K562 (cell line): ENCODE data around the gene LAMTOR5. TPM values are rescaled to one million over a fixed set of nuclear protein-coding genes. Genes with fewer than 3 reads are reported as not detected.
"Not testable (repeated sequence)": the region's sequence is repeated elsewhere in the genome, so short reads cannot be mapped to it uniquely, and the experiment has no call there.

Experiments
- ATAC-seq: fragments of 200-7000 bp; cut with Tn5 transposase; 3 replicates; pipeline ENCODE4 v1.9.1; 2020; ENCODE audit warnings: moderate library complexity
- BruUV-seq: library from RNA; stranded (reverse); fragments of 400-500 nt; replicated peaks from 2 replicates; lab custom pipeline; 2021; lab: Mats Ljungman, UMichigan
- CTCF ChIA-PET: fragments of 300-600 bp; formaldehyde crosslinking; extraction: SDS; loops from one replicate; lab custom pipeline; 2021; ENCODE audit warnings: low intra/inter-chr PET ratio; lab: Yijun Ruan, JAX
- POLR2A ChIA-PET: fragments of 300-600, 350-650 bp; sonication (Branson Sonifier 250); formaldehyde crosslinking; extraction: SDS; loops from one replicate; lab custom pipeline; 2021; ENCODE audit warnings: antibody characterized with exemption, inconsistent platforms; lab: Yijun Ruan, JAX
- DNase-seq, 4 experiments: peaks; one replicate each; pipeline versions ENCODE4 v3.0.0 to v3.0.0-alpha.2; 2011 to 2018; ENCODE audit warnings: low spot score in 3 of 4, mixed read lengths in 3 of 4; ENCODE audit errors: extremely low read depth in 1 of 4
- FAIRE-seq: peaks from 2 replicates; lab custom pipeline; 2011; peaks lifted over from hg19 to GRCh38; lab: Jason Lieb, UNC
- H2AFZ ChIP-seq: 2 replicates; pipeline ENCODE4 v1.6.0; 2011; ENCODE audit warnings: low read depth, low read length, control low read depth, inconsistent platforms
- H3K27ac ChIP-seq: fragments of 200-600 bp; 3 replicates; pipeline ENCODE4 v1.8.0; 2011; ENCODE audit warnings: low read depth, mild to moderate bottlenecking, control low read depth, inconsistent platforms, low read length, moderate library complexity, mixed read lengths; ENCODE audit errors: extremely low read depth
- H3K27me3 ChIP-seq, 2 experiments: fragments of 300-600 bp in 1 of 2; 2 replicates in 1 of 2; 3 replicates in 1 of 2; pipeline versions ENCODE4 v1.6.0 to v1.8.0; 2011; ENCODE audit warnings: inconsistent platforms in 2 of 2, low read length in 2 of 2, mild to moderate bottlenecking in 1 of 2, mixed read lengths in 1 of 2, moderate library complexity in 1 of 2; ENCODE audit not compliant: control insufficient read depth in 2 of 2, insufficient read depth in 2 of 2
- H3K36me3 ChIP-seq: fragments of 300-600 bp; 3 replicates; pipeline ENCODE4 v1.8.0; 2011; ENCODE audit warnings: mild to moderate bottlenecking, low read length, inconsistent platforms; ENCODE audit not compliant: control insufficient read depth, insufficient read depth
- H3K4me1 ChIP-seq, 2 experiments: fragments of 200-600 bp in 1 of 2; replicated peaks in 1 of 2; 2 replicates in 1 of 2; 3 replicates in 1 of 2; pipeline versions ENCODE4 v1.5.1 to v1.8.0; 2011; ENCODE audit warnings: inconsistent platforms in 2 of 2, low read length in 2 of 2, mild to moderate bottlenecking in 1 of 2, mixed read lengths in 1 of 2, moderate library complexity in 1 of 2; ENCODE audit not compliant: control insufficient read depth in 2 of 2, insufficient read depth in 2 of 2
- H3K4me2 ChIP-seq: 2 replicates; pipeline ENCODE4 v1.6.1; 2011; ENCODE audit warnings: low read length, control low read depth, inconsistent platforms, mixed read lengths; ENCODE audit not compliant: insufficient read depth
- H3K4me3 ChIP-seq: fragments of 200-600 bp; sonication (generic), shearing (Covaris generic); 2 replicates; pipeline ENCODE4 v1.5.1; 2016; ENCODE audit warnings: control low read depth, inconsistent platforms
- H3K79me2 ChIP-seq: fragments of 200-600 bp; 3 replicates; pipeline ENCODE4 v1.8.0; 2011; ENCODE audit warnings: low read length, inconsistent platforms; ENCODE audit not compliant: control insufficient read depth, insufficient read depth
- H3K9ac ChIP-seq, 2 experiments: 2 replicates each; pipeline versions ENCODE4 v1.6.0 to v1.6.1; 2011; ENCODE audit warnings: low read depth in 2 of 2, low read length in 2 of 2, control low read depth in 1 of 2, inconsistent platforms in 1 of 2, mild to moderate bottlenecking in 1 of 2, mixed read lengths in 1 of 2; ENCODE audit not compliant: insufficient read depth in 1 of 2
- H3K9me1 ChIP-seq: one replicate; pipeline ENCODE4 v1.6.0; 2011; ENCODE audit warnings: inconsistent platforms, mild to moderate bottlenecking, low read length, moderate library complexity; ENCODE audit not compliant: control insufficient read depth, insufficient read depth
- H3K9me3 ChIP-seq: replicated peaks from 2 replicates; pipeline ENCODE4 v1.5.1; 2011; ENCODE audit warnings: low read depth, low read length, inconsistent platforms; ENCODE audit not compliant: control insufficient read depth, insufficient read depth
- H4K20me1 ChIP-seq: replicated peaks from 2 replicates; pipeline ENCODE4 v1.6.1; 2011; ENCODE audit warnings: low read length, inconsistent platforms, mixed read lengths; ENCODE audit not compliant: control insufficient read depth, insufficient read depth
- POLR2G ChIP-seq: fragments of 200-400 bp; formaldehyde crosslinking; IDR thresholded peaks from 2 replicates; pipeline ENCODE4 v1.6.1; 2017; ENCODE audit warnings: low read depth, mild to moderate bottlenecking, antibody characterized with exemption, low read length, moderate library complexity
- TCF3 ChIP-seq: sonication (generic); formaldehyde crosslinking; IDR thresholded peaks from 2 replicates; pipeline ENCODE4 v1.4.0; 2020; ENCODE audit warnings: mild to moderate bottlenecking, missing genetic modification reagents
- ZNF592 ChIP-seq: fragments of 450-650 bp; IDR thresholded peaks from 2 replicates; pipeline ENCODE4 v1.6.1; 2017; ENCODE audit warnings: antibody characterized with exemption, mild to moderate bottlenecking
- WGBS: fragments of 100-300 bp; shearing (Covaris generic); methylation state at CpG from one replicate; pipeline ENCODE4 v1.1.6; 2016; ENCODE audit warnings: low coverage, mixed read lengths; ENCODE audit not compliant: insufficient coverage; ENCODE audit errors: missing lambda C conversion rate; 5-methylcytosine and 5-hydroxymethylcytosine counted together
- in situ Hi-C: fragments of 300-500 bp; cut with MboI; formaldehyde crosslinking; loops from 4 replicates; pipeline ENCODE4 v1.15.0; 2018; ENCODE audit warnings: inconsistent platforms, mixed read lengths
- intact Hi-C: fragments of 100-400 bp; cut with micrococcal nuclease; formaldehyde crosslinking; loops from 2 replicates; pipeline ENCODE4 v1.14.2; 2022
- polyA plus RNA-seq, 8 experiments: library from polyadenylated mRNA; depleted of rRNA in 4 of 8; stranded (reverse) in 5 of 8; unstranded in 3 of 8; fragments of >200 nt; fragmentation: Nextera tagmentation in 2 of 8; fragmentation: Illumina TruSeq in 1 of 8; extraction: Ambion mirVana in 2 of 8; extraction: Trizol in 1 of 8; gene quantifications; 2 replicates each; pipeline versions ENCODE4 v1.2.1 to v1.2.3, GENCODE V29; 2011 to 2014; ENCODE audit warnings: inconsistent platforms in 1 of 8, missing spikeins in 1 of 8
- total RNA-seq, 7 experiments: library from RNA; depleted of rRNA in 6 of 7; stranded (reverse); fragments of >200 nt in 6 of 7; fragmentation: Illumina TruSeq in 2 of 7; extraction: Trizol in 2 of 7; gene quantifications; 2 replicates each; pipeline versions ENCODE4 v1.2.1 to v1.2.3, GENCODE V29; 2011 to 2021; ENCODE audit warnings: low replicate concordance in 1 of 7

LAMTOR5 gene
- total and polyA plus RNA-seq, 9 of the 15 experiments (the other 6 are each of a cell fraction or from before 2014, with no cell fraction given), result 118 to 712 (median 241) TPM

DNA sequence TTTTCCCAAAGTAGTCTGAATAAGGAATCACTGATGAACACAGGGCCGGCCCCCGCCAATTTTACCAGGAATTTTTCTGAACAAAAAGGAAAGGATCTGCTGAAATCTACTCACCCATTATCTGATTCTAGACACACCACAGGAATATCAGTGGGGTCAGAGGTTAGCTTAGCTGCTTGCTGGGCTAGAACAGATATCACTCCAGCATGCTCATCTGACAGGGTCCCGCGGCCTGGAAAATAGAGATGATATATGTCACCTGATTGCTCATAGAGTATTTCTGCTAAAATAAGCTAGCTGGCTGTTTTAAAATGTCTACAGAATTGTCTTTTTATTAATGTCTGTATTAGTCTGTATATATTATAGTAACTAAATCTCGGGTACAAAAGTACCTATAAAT lies 3.7 kb downstream of the LAMTOR5 start (continued):
- no peak for TF ChIP-seq ZNF592
- TF ChIP-seq TCF3 (CRISPR knock-in tag), result peak; percentile 45

DNA sequence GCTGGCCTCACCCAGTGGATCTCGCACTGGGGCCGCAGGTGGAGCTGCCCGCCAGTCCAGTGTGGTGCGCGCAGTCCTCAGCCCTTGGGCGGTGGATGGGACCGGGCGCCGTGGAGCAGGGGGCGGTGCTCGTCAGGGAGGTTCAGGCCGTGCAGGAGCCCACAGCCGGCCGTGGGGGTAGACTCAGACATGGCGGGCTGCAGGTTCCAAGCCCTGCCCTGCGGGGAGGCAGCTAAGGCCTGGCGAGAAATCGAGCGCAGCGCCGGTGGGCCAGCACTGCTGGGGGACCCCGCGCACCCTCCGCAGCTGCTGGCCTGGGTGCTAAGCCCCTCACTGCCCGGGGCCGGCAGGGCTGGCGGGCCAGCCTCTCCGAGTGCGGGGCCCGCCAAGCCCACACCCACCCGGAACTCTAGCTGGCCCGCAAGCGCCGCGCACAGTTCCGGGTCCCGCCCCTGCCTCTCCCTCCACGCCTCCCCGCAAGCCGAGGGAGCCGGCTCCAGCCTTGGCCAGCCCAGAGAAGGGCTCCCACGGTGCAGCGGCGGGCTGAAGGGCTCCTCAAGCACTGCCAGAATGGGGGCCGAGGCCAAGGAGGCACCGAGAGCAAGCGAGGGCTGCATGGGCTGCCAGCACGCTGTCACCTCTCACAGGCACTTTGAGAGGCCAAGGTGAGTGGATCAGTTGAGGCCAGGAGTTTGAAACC lies 11.1 kb downstream of the LAMTOR5 start:
- in situ Hi-C loops, H4K20me1 ChIP-seq, H3K4me1 ChIP-seq, BruUV-seq, H3K9me3 ChIP-seq, H3K4me2 ChIP-seq, H3K27me3 ChIP-seq, FAIRE-seq, H3K9ac ChIP-seq, DNase-seq, H3K4me3 ChIP-seq, intact Hi-C loops, H3K9me1 ChIP-seq, H3K27ac ChIP-seq, H2AFZ ChIP-seq, ATAC-seq, H3K79me2 ChIP-seq: not testable (repeated sequence)
- ChIA-PET POLR2A (interaction anchor here (1.3 to 3.8 kb wide), 4 partner anchors 9 to 58 kb away, joined by 4 to 17 read pairs (median 4); no protein-coding TSS in a partner anchor), CTCF (interaction anchor here (0.6 kb wide), 1 partner anchor 35 kb away, joined by 3 read pairs; no protein-coding TSS in a partner anchor)
- peaks cover 37% of the 10 kb centered on the region for H3K36me3 ChIP-seq
- WGBS, result 96% methylated on average over 36 of the region's 48 CpGs
- peak; percentile 55; the same call in 1 of the 2 replicates for TF ChIP-seq POLR2G
